GM12873 (cell line): ENCODE results near the gene LRFN2.

Experiments
- TF ChIP-seq, protein P1 (sequence below): IDR thresholded peaks from 2 replicates; pipeline ENCODE4 v1.5.1; 2012; ENCODE audit warnings: low read depth, mild to moderate bottlenecking, moderate library complexity, low read length, control low read depth; ENCODE audit not compliant: insufficient read depth; ENCODE audit errors: missing control alignments

The LRFN2 gene

DNA sequence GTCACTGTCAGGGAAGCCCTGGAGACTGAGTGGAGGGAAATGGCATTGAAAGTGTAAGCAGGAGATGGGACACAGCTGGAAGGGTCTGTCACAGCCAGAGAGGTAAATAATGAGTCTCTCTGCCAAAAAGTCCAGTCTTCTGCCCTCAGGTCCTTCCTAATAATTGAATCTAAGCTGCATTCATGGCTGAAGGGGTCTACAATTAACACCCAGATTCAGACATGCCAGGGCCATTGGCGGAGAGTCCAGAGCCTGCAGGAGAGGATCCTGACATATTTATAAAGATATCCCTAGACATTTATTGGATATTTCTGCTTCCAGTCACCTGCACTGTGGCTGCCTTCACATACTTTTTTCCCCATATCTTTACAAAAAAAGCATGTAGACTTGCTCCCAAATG, 89.0 kb downstream of the LRFN2 start:
- TF ChIP-seq, protein P1, sequence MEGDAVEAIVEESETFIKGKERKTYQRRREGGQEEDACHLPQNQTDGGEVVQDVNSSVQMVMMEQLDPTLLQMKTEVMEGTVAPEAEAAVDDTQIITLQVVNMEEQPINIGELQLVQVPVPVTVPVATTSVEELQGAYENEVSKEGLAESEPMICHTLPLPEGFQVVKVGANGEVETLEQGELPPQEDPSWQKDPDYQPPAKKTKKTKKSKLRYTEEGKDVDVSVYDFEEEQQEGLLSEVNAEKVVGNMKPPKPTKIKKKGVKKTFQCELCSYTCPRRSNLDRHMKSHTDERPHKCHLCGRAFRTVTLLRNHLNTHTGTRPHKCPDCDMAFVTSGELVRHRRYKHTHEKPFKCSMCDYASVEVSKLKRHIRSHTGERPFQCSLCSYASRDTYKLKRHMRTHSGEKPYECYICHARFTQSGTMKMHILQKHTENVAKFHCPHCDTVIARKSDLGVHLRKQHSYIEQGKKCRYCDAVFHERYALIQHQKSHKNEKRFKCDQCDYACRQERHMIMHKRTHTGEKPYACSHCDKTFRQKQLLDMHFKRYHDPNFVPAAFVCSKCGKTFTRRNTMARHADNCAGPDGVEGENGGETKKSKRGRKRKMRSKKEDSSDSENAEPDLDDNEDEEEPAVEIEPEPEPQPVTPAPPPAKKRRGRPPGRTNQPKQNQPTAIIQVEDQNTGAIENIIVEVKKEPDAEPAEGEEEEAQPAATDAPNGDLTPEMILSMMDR: no peak

DNA sequence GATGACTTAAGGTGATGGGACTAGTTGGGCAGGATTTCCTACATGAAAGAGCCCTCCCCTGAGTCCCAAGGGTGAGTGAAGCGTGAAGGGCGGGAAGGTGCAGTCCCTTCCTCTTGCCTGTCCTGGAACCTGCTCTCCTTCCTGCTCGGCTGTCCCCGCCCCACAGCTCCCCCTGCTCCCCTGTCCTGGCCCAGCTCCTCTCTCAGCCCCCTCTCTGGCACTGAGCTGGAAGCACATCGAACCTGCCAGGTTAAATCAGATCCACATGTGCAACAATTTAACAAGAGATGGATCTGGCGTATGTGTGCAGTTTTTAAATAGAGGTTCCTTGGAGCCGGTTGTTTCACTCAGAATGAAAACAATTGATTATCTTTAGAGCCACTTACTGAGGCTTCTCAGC, 95.0 kb downstream of the LRFN2 start:
- TF ChIP-seq, protein P1: no peak

DNA sequence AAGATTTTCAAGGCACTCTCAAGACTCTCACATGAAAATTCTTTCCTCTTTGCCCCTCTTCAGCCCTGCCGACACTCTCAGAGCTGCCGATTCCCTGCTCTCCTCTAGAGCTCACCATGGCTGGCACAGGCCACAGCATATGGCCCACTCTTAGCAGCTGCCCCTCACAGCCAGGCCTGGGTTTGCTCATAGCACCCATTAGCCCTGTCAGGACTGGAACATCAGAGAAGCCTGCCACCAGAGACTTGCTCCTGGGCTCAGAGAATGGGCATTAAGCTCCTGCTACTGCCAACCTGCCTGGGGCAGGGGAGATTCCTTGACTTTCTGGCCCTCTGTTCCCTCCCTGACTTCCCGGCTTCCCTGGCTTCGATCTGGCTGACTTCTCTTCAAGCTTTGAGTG, 96.7 kb downstream of the LRFN2 start:
- TF ChIP-seq, protein P1: no peak

DNA sequence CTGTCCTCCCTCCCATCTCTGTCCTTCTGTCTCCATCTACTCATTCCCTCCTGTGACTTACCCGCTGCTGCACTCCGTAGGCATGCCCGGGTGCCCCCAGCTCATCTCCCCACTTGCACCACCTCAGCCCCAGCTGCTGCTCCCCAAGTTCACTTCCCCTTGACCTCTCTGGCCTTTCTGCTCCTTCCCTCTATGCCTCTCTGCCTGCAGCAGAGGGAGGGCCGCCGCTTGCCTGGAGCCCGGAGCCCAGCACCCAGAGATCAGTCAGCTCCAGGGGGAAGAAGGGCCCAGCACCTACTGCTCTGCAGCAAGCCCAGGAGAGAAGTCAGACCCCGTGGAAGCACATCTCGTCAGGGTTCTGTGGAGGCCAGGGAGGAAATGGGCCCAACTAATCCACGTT, 97.4 kb downstream of the LRFN2 start:
- TF ChIP-seq, protein P1: no peak

DNA sequence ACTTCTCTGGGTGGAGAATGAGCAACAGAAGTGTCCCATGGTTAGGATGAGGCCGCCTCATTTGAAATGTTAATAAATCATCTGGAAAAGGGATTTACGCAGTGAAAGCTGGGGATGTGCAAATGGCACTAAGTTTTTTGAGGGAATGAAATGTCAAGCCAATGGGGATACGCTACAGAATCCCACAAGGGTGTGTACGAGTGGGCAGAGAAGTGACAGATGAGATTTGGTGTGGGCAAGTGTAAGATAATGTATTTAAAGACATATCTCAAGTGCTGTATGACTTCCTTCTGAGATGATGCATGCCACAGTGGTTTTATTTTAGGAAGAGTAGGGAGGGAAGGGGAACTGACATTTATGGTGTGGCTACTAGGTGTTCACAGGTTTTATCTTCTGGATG, 100.6 kb downstream of the LRFN2 start:
- TF ChIP-seq, protein P1: no peak

DNA sequence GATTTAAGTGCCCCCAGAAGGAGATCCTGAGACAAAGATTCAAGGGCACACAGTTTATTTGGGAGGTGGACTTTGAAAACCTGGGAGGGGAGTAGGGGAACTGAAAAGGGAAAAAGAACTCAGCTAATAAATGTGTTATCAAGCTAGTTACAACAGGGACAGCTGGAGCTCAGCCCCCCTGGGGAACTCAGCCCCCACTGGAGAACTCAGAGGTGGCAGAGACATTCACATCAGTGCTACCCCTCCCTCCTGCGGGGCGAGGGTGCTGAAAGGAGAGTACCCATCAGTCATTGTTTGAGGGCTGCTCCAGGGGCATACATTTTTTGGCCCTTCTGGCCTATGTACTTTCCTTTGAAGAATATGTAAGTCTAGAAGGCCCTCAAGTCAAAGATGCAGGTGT, 101.4 kb downstream of the LRFN2 start:
- TF ChIP-seq, protein P1: no peak

DNA sequence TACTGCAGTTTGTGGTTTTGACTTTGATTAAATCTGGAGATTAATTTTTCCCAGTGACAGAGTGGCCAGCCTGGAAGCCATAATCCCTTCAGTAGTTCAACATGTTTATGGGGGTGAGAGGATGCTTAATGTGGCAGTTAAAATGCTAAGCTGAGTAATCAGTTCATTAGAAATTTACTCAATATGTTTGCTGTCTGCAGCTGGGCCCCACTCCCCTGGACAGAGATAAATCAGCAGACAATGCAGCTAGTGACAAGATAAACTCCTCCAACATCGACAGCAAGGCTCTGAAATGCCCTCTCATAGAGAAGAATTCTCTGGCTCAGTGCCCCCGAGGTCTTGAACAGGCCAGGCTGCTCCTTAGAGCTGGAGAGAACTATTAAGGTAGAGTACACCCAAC, 101.9 kb downstream of the LRFN2 start:
- TF ChIP-seq, protein P1: no peak

DNA sequence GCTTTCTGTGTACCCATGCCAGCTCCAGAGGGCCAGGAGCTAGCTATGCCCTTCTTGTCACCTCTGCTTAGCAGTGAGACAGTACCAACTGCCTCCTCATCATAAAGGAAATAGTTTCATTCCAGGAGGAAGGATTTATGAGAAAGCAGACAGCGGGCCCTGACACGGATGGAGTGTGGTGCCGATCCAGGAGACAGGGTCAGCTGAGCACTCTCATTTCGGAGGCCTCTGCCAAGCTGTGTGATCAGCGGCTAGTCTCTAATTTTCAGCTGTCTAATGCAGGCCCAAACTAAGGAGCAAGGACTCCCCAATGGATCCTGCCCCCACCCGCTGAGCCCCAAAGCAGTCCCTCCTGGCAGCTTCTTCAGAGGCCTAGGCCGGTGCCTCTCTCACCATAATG, 103.1 kb downstream of the LRFN2 start:
- TF ChIP-seq, protein P1: no peak
